Activated naive CD8-positive, alpha-beta T cell treated with anti-CD3 and anti-CD28 coated beads for 36 hours (primary cell): ENCODE data around the gene KIRREL3. TPM values are rescaled to one million over a fixed set of nuclear protein-coding genes. Genes with fewer than 3 reads are reported as not detected.

Experiments
- DNase-seq: peaks from one replicate; pipeline ENCODE4 v3.0.0; 2021
- H3K27ac Mint-ChIP-seq: one replicate; pipeline ENCODE4 v1.8.0; 2022; ENCODE audit warnings: mild to moderate bottlenecking, moderate library complexity, mixed read lengths
- H3K27me3 Mint-ChIP-seq: one replicate; pipeline ENCODE4 v1.8.0; 2022; ENCODE audit warnings: mild to moderate bottlenecking, mixed read lengths
- H3K36me3 Mint-ChIP-seq: one replicate; pipeline ENCODE4 v1.8.0; 2021; ENCODE audit warnings: mild to moderate bottlenecking, mixed read lengths
- H3K4me1 Mint-ChIP-seq: one replicate; pipeline ENCODE4 v1.8.0; 2021; ENCODE audit warnings: mixed read lengths
- H3K4me3 Mint-ChIP-seq: one replicate; pipeline ENCODE4 v1.8.0; 2022; ENCODE audit warnings: mild to moderate bottlenecking, moderate library complexity, mixed read lengths
- H3K9me3 Mint-ChIP-seq: one replicate; pipeline ENCODE4 v1.8.0; 2022; ENCODE audit warnings: mixed read lengths
- total RNA-seq, 2 experiments: library from RNA; stranded (reverse); gene quantifications; one replicate each; pipeline ENCODE4 v1.2.3, GENCODE V29; 2021

Gene KIRREL3
- total RNA-seq, 2 experiments from 2014 or later, result not detected

- DNase-seq, result no peak
- Mint-ChIP-seq H3K27ac (no peak overlapping the region), H3K36me3 (no peaks in the 10 kb centered on the region), H3K4me3 (no peak overlapping the region), H3K4me1 (no peaks in the 10 kb centered on the region), H3K9me3 (peaks cover 2% of the 10 kb centered on the region), H3K27me3 (no peaks in the 10 kb centered on the region)
Observed at GRCh38 chr11:126722006-126722736, 278.4 kb downstream of the KIRREL3 start.

GRCh38 chr11:126720539-126721235 is 279.9 kb downstream of the KIRREL3 start:
- no peak overlapping the region for H3K27ac Mint-ChIP-seq
- peaks cover 2% of the 10 kb centered on the region for H3K9me3 Mint-ChIP-seq
- H3K36me3 Mint-ChIP-seq, result no peaks in the 10 kb centered on the region
- H3K4me1 Mint-ChIP-seq, result no peaks in the 10 kb centered on the region
- no peak overlapping the region for H3K4me3 Mint-ChIP-seq
- no peak for DNase-seq
- peaks cover 6% of the 10 kb centered on the region for H3K27me3 Mint-ChIP-seq

- H3K36me3 Mint-ChIP-seq, result no peaks in the 10 kb centered on the region
- peaks cover 13% of the 10 kb centered on the region for H3K27me3 Mint-ChIP-seq
- peaks cover 2% of the 10 kb centered on the region for H3K9me3 Mint-ChIP-seq
- no peak for DNase-seq
- no peaks in the 10 kb centered on the region for H3K4me1 Mint-ChIP-seq
- H3K27ac Mint-ChIP-seq, result no peak overlapping the region
- no peak overlapping the region for H3K4me3 Mint-ChIP-seq
Observed at GRCh38 chr11:126719740-126720139, 280.8 kb downstream of the KIRREL3 start.

- no peak for DNase-seq
- Mint-ChIP-seq H3K27ac (no peak overlapping the region), H3K36me3 (no peaks in the 10 kb centered on the region), H3K27me3 (peaks cover 13% of the 10 kb centered on the region), H3K4me1 (no peaks in the 10 kb centered on the region), H3K4me3 (no peak overlapping the region), H3K9me3 (peaks cover 2% of the 10 kb centered on the region)
Observed at GRCh38 chr11:126718276-126718675, 282.3 kb downstream of the KIRREL3 start.

GRCh38 chr11:126716456-126717083 is 284.0 kb downstream of the KIRREL3 start:
- Mint-ChIP-seq H3K9me3 (no peaks in the 10 kb centered on the region), H3K4me1 (no peaks in the 10 kb centered on the region), H3K27ac (no peak overlapping the region), H3K36me3 (no peaks in the 10 kb centered on the region), H3K4me3 (no peak overlapping the region), H3K27me3 (peaks cover 21% of the 10 kb centered on the region)
- peak; percentile 15 for DNase-seq

GRCh38 chr11:126713806-126714205 is 286.8 kb downstream of the KIRREL3 start:
- Mint-ChIP-seq H3K36me3 (no peaks in the 10 kb centered on the region), H3K27ac (no peak overlapping the region), H3K27me3 (peaks cover 21% of the 10 kb centered on the region), H3K4me3 (no peak overlapping the region), H3K9me3 (no peaks in the 10 kb centered on the region), H3K4me1 (no peaks in the 10 kb centered on the region)
- DNase-seq, result no peak

GRCh38 chr11:126711977-126712625 is 288.5 kb downstream of the KIRREL3 start:
- H3K27ac Mint-ChIP-seq, result no peak overlapping the region
- no peak overlapping the region for H3K4me3 Mint-ChIP-seq
- H3K27me3 Mint-ChIP-seq, result peaks cover 21% of the 10 kb centered on the region
- no peaks in the 10 kb centered on the region for H3K4me1 Mint-ChIP-seq
- no peak for DNase-seq
- no peaks in the 10 kb centered on the region for H3K9me3 Mint-ChIP-seq
- no peaks in the 10 kb centered on the region for H3K36me3 Mint-ChIP-seq

- DNase-seq, result no peak
- H3K36me3 Mint-ChIP-seq, result no peaks in the 10 kb centered on the region
- H3K4me1 Mint-ChIP-seq, result no peaks in the 10 kb centered on the region
- H3K9me3 Mint-ChIP-seq, result no peaks in the 10 kb centered on the region
- peaks cover 17% of the 10 kb centered on the region for H3K27me3 Mint-ChIP-seq
- no peak overlapping the region for H3K4me3 Mint-ChIP-seq
- H3K27ac Mint-ChIP-seq, result no peak overlapping the region
Observed at GRCh38 chr11:126710804-126711399, 289.7 kb downstream of the KIRREL3 start.

- H3K36me3 Mint-ChIP-seq, result no peaks in the 10 kb centered on the region
- peaks cover 3% of the 10 kb centered on the region for H3K27me3 Mint-ChIP-seq
- no peak overlapping the region for H3K27ac Mint-ChIP-seq
- H3K4me1 Mint-ChIP-seq, result no peaks in the 10 kb centered on the region
- no peaks in the 10 kb centered on the region for H3K9me3 Mint-ChIP-seq
- DNase-seq, result no peak
- no peak overlapping the region for H3K4me3 Mint-ChIP-seq
Observed at GRCh38 chr11:126707498-126707897, 293.1 kb downstream of the KIRREL3 start.

- DNase-seq, result no peak
- H3K4me3 Mint-ChIP-seq, result no peak overlapping the region
- no peaks in the 10 kb centered on the region for H3K9me3 Mint-ChIP-seq
- no peaks in the 10 kb centered on the region for H3K36me3 Mint-ChIP-seq
- H3K27me3 Mint-ChIP-seq, result no peaks in the 10 kb centered on the region
- no peaks in the 10 kb centered on the region for H3K4me1 Mint-ChIP-seq
- no peak overlapping the region for H3K27ac Mint-ChIP-seq
Observed at GRCh38 chr11:126704096-126704495, 296.5 kb downstream of the KIRREL3 start.

- no peak for DNase-seq
- no peak overlapping the region for H3K4me3 Mint-ChIP-seq
- H3K27me3 Mint-ChIP-seq, result no peaks in the 10 kb centered on the region
- no peak overlapping the region for H3K27ac Mint-ChIP-seq
- no peaks in the 10 kb centered on the region for H3K4me1 Mint-ChIP-seq
- H3K36me3 Mint-ChIP-seq, result no peaks in the 10 kb centered on the region
- no peaks in the 10 kb centered on the region for H3K9me3 Mint-ChIP-seq
Observed at GRCh38 chr11:126703662-126704061, 296.9 kb downstream of the KIRREL3 start.

- no peak for DNase-seq
- no peaks in the 10 kb centered on the region for H3K9me3 Mint-ChIP-seq
- no peak overlapping the region for H3K4me3 Mint-ChIP-seq
- no peaks in the 10 kb centered on the region for H3K36me3 Mint-ChIP-seq
- H3K27me3 Mint-ChIP-seq, result no peaks in the 10 kb centered on the region
- H3K4me1 Mint-ChIP-seq, result no peaks in the 10 kb centered on the region
- no peak overlapping the region for H3K27ac Mint-ChIP-seq
Observed at GRCh38 chr11:126702987-126703386, 297.6 kb downstream of the KIRREL3 start.

GRCh38 chr11:126702165-126702720 is 298.3 kb downstream of the KIRREL3 start:
- no peaks in the 10 kb centered on the region for H3K36me3 Mint-ChIP-seq

GRCh38 chr11:126701520-126701897 is 299.1 kb downstream of the KIRREL3 start:
- DNase-seq, result no peak
- no peaks in the 10 kb centered on the region for H3K4me1 Mint-ChIP-seq
- no peaks in the 10 kb centered on the region for H3K9me3 Mint-ChIP-seq
- no peak overlapping the region for H3K4me3 Mint-ChIP-seq
- no peaks in the 10 kb centered on the region for H3K36me3 Mint-ChIP-seq
- no peak overlapping the region for H3K27ac Mint-ChIP-seq
- no peaks in the 10 kb centered on the region for H3K27me3 Mint-ChIP-seq

More at GRCh38 chr11:126702165-126702720, 298.3 kb downstream of the KIRREL3 start:
- Mint-ChIP-seq H3K4me3 (no peak overlapping the region), H3K9me3 (no peaks in the 10 kb centered on the region), H3K27me3 (no peaks in the 10 kb centered on the region), H3K27ac (no peak overlapping the region), H3K4me1 (no peaks in the 10 kb centered on the region)
- DNase-seq, result no peak
